MCF 10A (cell line): Measurements from ENCODE around the gene PRKG1. TPM values are rescaled to one million over a fixed set of nuclear protein-coding genes. Genes with fewer than 3 reads are reported as not detected.
A peak's percentile ranks its signal among the peaks of the same experiment; 100 is the strongest.
"Not testable (repeated sequence)": the region's sequence is repeated elsewhere in the genome, so short reads cannot be mapped to it uniquely, and the experiment has no call there.

Experiments used
- BruUV-seq: library from RNA; stranded (reverse); fragments of 400-500 nt; replicated peaks from 2 replicates; lab custom pipeline; 2021; lab: Mats Ljungman, UMichigan
- CTCF ChIA-PET: fragments of 300-600 bp; sonication (Branson Sonifier 250); formaldehyde crosslinking; extraction: SDS; loops from one replicate; lab custom pipeline; 2021; ENCODE audit warnings: antibody characterized with exemption, inconsistent platforms; lab: Yijun Ruan, JAX
- POLR2A ChIA-PET: fragments of 300-600, 350-650 bp; sonication (Branson Sonifier 250); formaldehyde crosslinking; extraction: SDS; loops from one replicate; lab custom pipeline; 2020; ENCODE audit warnings: antibody characterized with exemption, inconsistent platforms; lab: Yijun Ruan, JAX
- DNase-seq: peaks from one replicate; pipeline ENCODE4 v3.0.0-alpha.2; 2018; ENCODE audit not compliant: unreplicated experiment
- H3K27ac Mint-ChIP-seq: one replicate; pipeline ENCODE4 v1.8.0; 2022; ENCODE audit warnings: mild to moderate bottlenecking, low read depth, mixed read lengths; ENCODE audit not compliant: unreplicated experiment
- H3K27me3 Mint-ChIP-seq: one replicate; pipeline ENCODE4 v1.8.0; 2022; ENCODE audit warnings: mixed read lengths; ENCODE audit not compliant: insufficient read depth, unreplicated experiment
- H3K36me3 Mint-ChIP-seq: one replicate; pipeline ENCODE4 v1.8.0; 2022; ENCODE audit warnings: mild to moderate bottlenecking, moderate library complexity, mixed read lengths; ENCODE audit not compliant: insufficient read depth, unreplicated experiment
- H3K4me1 Mint-ChIP-seq: one replicate; pipeline ENCODE4 v1.8.0; 2022; ENCODE audit warnings: mixed read lengths; ENCODE audit not compliant: insufficient read depth, unreplicated experiment
- H3K4me3 Mint-ChIP-seq: one replicate; pipeline ENCODE4 v1.8.0; 2022; ENCODE audit warnings: mild to moderate bottlenecking, moderate library complexity, mixed read lengths; ENCODE audit not compliant: unreplicated experiment
- H3K9me3 Mint-ChIP-seq: one replicate; pipeline ENCODE4 v1.8.0; 2022; ENCODE audit warnings: mixed read lengths; ENCODE audit not compliant: unreplicated experiment
- CTCF ChIP-seq: fragments of 200-600 bp; IDR thresholded peaks from one replicate; pipeline ENCODE4 v1.8.0; 2022; ENCODE audit warnings: antibody characterized with exemption, mild to moderate bottlenecking; ENCODE audit not compliant: unreplicated experiment
- intact Hi-C: fragments of 100-400 bp; cut with micrococcal nuclease; formaldehyde crosslinking; loops from 2 replicates; pipeline ENCODE4 v1.14.1; 2022
- total RNA-seq: library from RNA; stranded (reverse); gene quantifications from 2 replicates; pipeline ENCODE4 v1.2.3, GENCODE V29; 2022

The PRKG1 gene
- total RNA-seq, 1 experiment from 2014 or later: 0.09 TPM

- H3K9me3 Mint-ChIP-seq: no peaks in the 10 kb centered on the region
- peaks cover 2% of the 10 kb centered on the region for H3K27me3 Mint-ChIP-seq
- intact Hi-C loops: no loop called here
- no peak for TF ChIP-seq CTCF
- H3K27ac Mint-ChIP-seq: no peak overlapping the region
- H3K36me3 Mint-ChIP-seq: no peaks in the 10 kb centered on the region
- POLR2A ChIA-PET: no interaction called here
- CTCF ChIA-PET: interaction anchor here (0.6 to 0.9 kb wide), 3 partner anchors 18 to 177 kb away, joined by 3 to 4 read pairs (median 4); no protein-coding TSS in a partner anchor
- DNase-seq: peak; percentile 39
- no TSS peak for BruUV-seq
- H3K4me1 Mint-ChIP-seq: peaks cover 7% of the 10 kb centered on the region
- no peak overlapping the region for H3K4me3 Mint-ChIP-seq
Measured at GRCh38 chr10:51685768-51686167, 611.5 kb downstream of the PRKG1 start.

- peaks cover 7% of the 10 kb centered on the region for H3K4me1 Mint-ChIP-seq
- H3K36me3 Mint-ChIP-seq: no peaks in the 10 kb centered on the region
- ChIA-PET CTCF (no interaction called here), POLR2A (no interaction called here)
- H3K4me3 Mint-ChIP-seq: no peak overlapping the region
- H3K27ac Mint-ChIP-seq: no peak overlapping the region
- no peak for TF ChIP-seq CTCF
- BruUV-seq: no TSS peak
- H3K9me3 Mint-ChIP-seq: no peaks in the 10 kb centered on the region
- DNase-seq: no peak
- intact Hi-C loops: no loop called here
- no peaks in the 10 kb centered on the region for H3K27me3 Mint-ChIP-seq
Measured at GRCh38 chr10:51687296-51687695, 613.0 kb downstream of the PRKG1 start.

GRCh38 chr10:51688826-51689225, 614.5 kb downstream of the PRKG1 start:
- H3K27ac Mint-ChIP-seq, DNase-seq, H3K36me3 Mint-ChIP-seq, H3K4me1 Mint-ChIP-seq, H3K4me3 Mint-ChIP-seq, POLR2A ChIA-PET, H3K27me3 Mint-ChIP-seq, BruUV-seq, H3K9me3 Mint-ChIP-seq, intact Hi-C loops, CTCF ChIA-PET: not testable (repeated sequence)

- intact Hi-C loops: no loop called here
- Mint-ChIP-seq H3K4me3 (no peak overlapping the region), H3K9me3 (no peaks in the 10 kb centered on the region), H3K4me1 (peaks cover 7% of the 10 kb centered on the region), H3K27me3 (no peaks in the 10 kb centered on the region), H3K36me3 (no peaks in the 10 kb centered on the region), H3K27ac (no peak overlapping the region)
- POLR2A ChIA-PET: no interaction called here
- CTCF ChIA-PET: no interaction called here
- no TSS peak for BruUV-seq
- TF ChIP-seq CTCF: no peak
- no peak for DNase-seq
Measured at GRCh38 chr10:51689536-51689935, 615.2 kb downstream of the PRKG1 start.

GRCh38 chr10:51691135-51691534, 616.8 kb downstream of the PRKG1 start:
- intact Hi-C loops: no loop called here
- Mint-ChIP-seq H3K27me3 (no peaks in the 10 kb centered on the region), H3K4me3 (no peak overlapping the region), H3K36me3 (peaks cover 14% of the 10 kb centered on the region), H3K4me1 (peaks cover 5% of the 10 kb centered on the region), H3K27ac (no peak overlapping the region), H3K9me3 (no peaks in the 10 kb centered on the region)
- POLR2A ChIA-PET: interaction anchor here (0.6 to 1.1 kb wide), 2 partner anchors 9 to 609 kb away, joined by 3 read pairs; no protein-coding TSS in a partner anchor
- BruUV-seq: no TSS peak
- DNase-seq: no peak
- TF ChIP-seq CTCF: no peak
- CTCF ChIA-PET: interaction anchor here (0.5 kb wide), 1 partner anchor 1823 kb away, joined by 3 read pairs; no protein-coding TSS in a partner anchor
